ENCODE results near the gene GLDN.
A peak's percentile ranks its signal among the peaks of the same experiment; 100 is the strongest.

The GLDN gene

GRCh38 chr15:51401051-51401780, 59.8 kb downstream of the GLDN start:
- in situ Hi-C loops (cut with HindIII; ENCODE audit: low sequenced_read_pairs) = no loop called here
- no peak for TF ChIP-seq CTCF (IDR thresholded peaks at IDR 0.05; ENCODE audit: low read depth, low read length)
- H3K4me3 ChIP-seq (ENCODE audit: low read depth, low read length) = no peak overlapping the region
- DNase-seq (ENCODE audit: low read depth, low spot score) = no peak

- no peak for DNase-seq (ENCODE audit: low read depth, low spot score)
- in situ Hi-C loops (cut with HindIII; ENCODE audit: low sequenced_read_pairs) = no loop called here
- H3K4me3 ChIP-seq (ENCODE audit: low read depth, low read length) = no peak overlapping the region
- peak; percentile 79 for TF ChIP-seq CTCF (IDR thresholded peaks at IDR 0.05; ENCODE audit: low read depth, low read length)
Measured at GRCh38 chr15:51401872-51402517, 60.5 kb downstream of the GLDN start.

- peak; percentile 72 for TF ChIP-seq CTCF (IDR thresholded peaks at IDR 0.05; ENCODE audit: low read depth, low read length)
- in situ Hi-C loops (cut with HindIII; ENCODE audit: low sequenced_read_pairs) = no loop called here
- DNase-seq (ENCODE audit: low read depth, low spot score) = peak; percentile 55
Measured at GRCh38 chr15:51403072-51403878, 61.8 kb downstream of the GLDN start.

GRCh38 chr15:51403946-51404695, 62.7 kb downstream of the GLDN start:
- in situ Hi-C loops (cut with HindIII; ENCODE audit: low sequenced_read_pairs) = no loop called here
- no peak for DNase-seq (ENCODE audit: low read depth, low spot score)
- TF ChIP-seq CTCF (IDR thresholded peaks at IDR 0.05; ENCODE audit: low read depth, low read length) = no peak
- no peak overlapping the region for H3K4me3 ChIP-seq (ENCODE audit: low read depth, low read length)

More at GRCh38 chr15:51403072-51403878, 61.8 kb downstream of the GLDN start:
- H3K4me3 ChIP-seq (ENCODE audit: low read depth, low read length) = no peak overlapping the region

- in situ Hi-C loops (cut with HindIII; ENCODE audit: low sequenced_read_pairs) = no loop called here
- peak; percentile 10 for DNase-seq (ENCODE audit: low read depth, low spot score)
- H3K4me3 ChIP-seq (ENCODE audit: low read depth, low read length) = no peak overlapping the region
- no peak for TF ChIP-seq CTCF (IDR thresholded peaks at IDR 0.05; ENCODE audit: low read depth, low read length)
Measured at GRCh38 chr15:51405693-51406523, 64.5 kb downstream of the GLDN start.

Measured in astrocyte of the spinal cord (primary cell).